Stimulated activated CD8-positive, alpha-beta memory T cell treated with anti-CD3 and anti-CD28 coated beads, Interleukin-7, amount 100 ng/mL, for 4 hours (primary cell): ENCODE results near the gene NKAIN1.
"Not testable (repeated sequence)": the region's sequence is repeated elsewhere in the genome, so short reads cannot be mapped to it uniquely, and the experiment has no call there.

Source experiments
- DNase-seq, 2 donors: peaks; one replicate each; pipeline ENCODE4 v3.0.0-alpha.2; 2020; ENCODE audit warnings: low read depth in 2 of 2

NKAIN1 gene

GRCh38 chr1:31198150-31198549 is 41.5 kb downstream of the NKAIN1 start:
- no peak for DNase-seq

- no peak for DNase-seq
Observed at GRCh38 chr1:31196685-31197084, 43.0 kb downstream of the NKAIN1 start.

GRCh38 chr1:31195267-31195666 is 44.4 kb downstream of the NKAIN1 start:
- DNase-seq: not testable (repeated sequence)

GRCh38 chr1:31193729-31194128 is 46.0 kb downstream of the NKAIN1 start:
- DNase-seq: no peak

GRCh38 chr1:31191281-31191680 is 48.4 kb downstream of the NKAIN1 start:
- DNase-seq: no peak

- no peak for DNase-seq
Observed at GRCh38 chr1:31189696-31190674, 49.7 kb downstream of the NKAIN1 start.

GRCh38 chr1:31183927-31184554 is 55.6 kb downstream of the NKAIN1 start:
- no peak for DNase-seq

GRCh38 chr1:31183126-31183525 is 56.6 kb downstream of the NKAIN1 start:
- no peak for DNase-seq

GRCh38 chr1:31182352-31182751 is 57.3 kb downstream of the NKAIN1 start:
- DNase-seq: peak; percentile 3 to 22

GRCh38 chr1:31181515-31182343 is 58.0 kb downstream of the NKAIN1 start:
- DNase-seq: no peak

- DNase-seq: no peak
Observed at GRCh38 chr1:31180338-31180737, 59.3 kb downstream of the NKAIN1 start.

- not testable (repeated sequence) for DNase-seq
Observed at GRCh38 chr1:31176291-31176690, 63.4 kb downstream of the NKAIN1 start.

GRCh38 chr1:31170486-31170735 is 69.3 kb downstream of the NKAIN1 start:
- no peak for DNase-seq

- no peak for DNase-seq
Observed at GRCh38 chr1:31166462-31166861, 73.2 kb downstream of the NKAIN1 start.

GRCh38 chr1:31164291-31164690 is 75.4 kb downstream of the NKAIN1 start:
- no peak for DNase-seq

- no peak for DNase-seq
Observed at GRCh38 chr1:31163866-31164265, 75.8 kb downstream of the NKAIN1 start.

GRCh38 chr1:31161571-31161970 is 78.1 kb downstream of the NKAIN1 start:
- no peak for DNase-seq

- DNase-seq: no peak
Observed at GRCh38 chr1:31159869-31160611, 79.6 kb downstream of the NKAIN1 start.

- no peak for DNase-seq
Observed at GRCh38 chr1:31159323-31159722, 80.4 kb downstream of the NKAIN1 start.

- peak; percentile 27 to 52 for DNase-seq
Observed at GRCh38 chr1:31155216-31155806, 84.4 kb downstream of the NKAIN1 start.

- DNase-seq: peak; percentile 29 to 64
Observed at GRCh38 chr1:31154632-31155215, 85.0 kb downstream of the NKAIN1 start.
